Stomach (tissue), 9 donors: Measurements from ENCODE around the gene EVC. TPM values are rescaled to one million over a fixed set of nuclear protein-coding genes. Genes with fewer than 3 reads are reported as not detected.

Source experiments
- DNase-seq, 2 donors: peaks; one replicate each; pipeline versions ENCODE4 v3.0.0 to v3.0.0-alpha.2; 2013 to 2019
- H3K27ac ChIP-seq, 5 donors: fragments of 200-600 bp in 4 of 5; sonication (generic) in 4 of 5; one replicate each; pipeline ENCODE4 v1.5.1; 2013 to 2019; ENCODE audit warnings: mild to moderate bottlenecking in 1 of 5, moderate library complexity in 1 of 5
- H3K27me3 ChIP-seq, 3 donors: fragments of 200-600 bp; sonication (generic); one replicate each; pipeline ENCODE4 v1.5.1; 2017 to 2019; ENCODE audit warnings: mixed run types in 1 of 3
- H3K36me3 ChIP-seq, 4 donors: fragments of 200-600 bp; sonication (generic); 1 replicate in 3 of 4; 2 replicates in 1 of 4; pipeline ENCODE4 v1.5.1; 2016 to 2019
- H3K4me1 ChIP-seq, 4 donors: fragments of 200-600 bp; sonication (generic); one replicate each; pipeline ENCODE4 v1.5.1; 2016 to 2019
- H3K4me3 ChIP-seq, 4 donors: fragments of 200-600 bp; sonication (generic) in 3 of 4; one replicate each; pipeline ENCODE4 v1.5.1; 2016 to 2019; ENCODE audit warnings: mild to moderate bottlenecking in 1 of 4
- H3K9me3 ChIP-seq, 4 donors: fragments of 200-600 bp; sonication (generic); one replicate each; pipeline ENCODE4 v1.5.1; 2016 to 2019
- EP300 ChIP-seq: sonication (generic); formaldehyde crosslinking; IDR thresholded peaks from one replicate; pipeline ENCODE4 v1.6.1; 2017; ENCODE audit warnings: antibody characterized with exemption
- POLR2A ChIP-seq, 4 donors: fragments of 450-650 bp; IDR thresholded peaks; one replicate each; pipeline ENCODE4 v1.6.1; 2016; ENCODE audit warnings: antibody characterized with exemption in 4 of 4, control low read depth in 2 of 4, mild to moderate bottlenecking in 1 of 4, moderate library complexity in 1 of 4
- POLR2AphosphoS5 ChIP-seq, 3 donors: sonication (generic); formaldehyde crosslinking; IDR thresholded peaks; one replicate each; pipeline ENCODE4 v1.6.1; 2016; ENCODE audit warnings: antibody characterized with exemption in 3 of 3
- WGBS, 5 donors: extraction: QIAGEN DNeasy Blood & Tissue Kit in 3 of 5; methylation state at CpG; one replicate each; pipeline versions ENCODE4 v1.1.5 to v1.1.7; 2013 to 2018; 5-methylcytosine and 5-hydroxymethylcytosine counted together
- intact Hi-C: fragments of 100-400 bp; cut with DNase I; formaldehyde crosslinking; loops from one replicate; pipeline ENCODE4 v1.15.1; 2023; ENCODE audit warnings: low total_unique reads
- polyA plus RNA-seq, 3 donors: library from polyadenylated mRNA; stranded (reverse); fragments of 200-250 nt; gene quantifications; one replicate each; pipeline ENCODE4 v1.2.3, GENCODE V29; 2013
- total RNA-seq, 5 donors: library from RNA; depleted of rRNA; stranded (reverse); fragments of >200 nt; gene quantifications; one replicate each; pipeline versions ENCODE4 v1.1.0 to v1.2.3, GENCODE V29; 2014 to 2016
- TF ChIP-seq, protein P1 (sequence below), 7 experiments: fragments of 450-650 bp in 4 of 7; fragments of 200-600 bp in 3 of 7; sonication (generic) in 3 of 7; IDR thresholded peaks; one replicate each; pipeline ENCODE4 v1.5.1; 2016 to 2019; ENCODE audit warnings: antibody characterized with exemption in 7 of 7, control low read depth in 2 of 7, mild to moderate bottlenecking in 1 of 7
- donor health status: healthy with polysubstance abuse.
- donor health status: Bipolar disorder and iron deficiency.
- donor health status: healthy.

The EVC gene
- total and polyA plus RNA-seq, 8 donors, result 1.5 to 346 (median 12.5) TPM

DNA sequence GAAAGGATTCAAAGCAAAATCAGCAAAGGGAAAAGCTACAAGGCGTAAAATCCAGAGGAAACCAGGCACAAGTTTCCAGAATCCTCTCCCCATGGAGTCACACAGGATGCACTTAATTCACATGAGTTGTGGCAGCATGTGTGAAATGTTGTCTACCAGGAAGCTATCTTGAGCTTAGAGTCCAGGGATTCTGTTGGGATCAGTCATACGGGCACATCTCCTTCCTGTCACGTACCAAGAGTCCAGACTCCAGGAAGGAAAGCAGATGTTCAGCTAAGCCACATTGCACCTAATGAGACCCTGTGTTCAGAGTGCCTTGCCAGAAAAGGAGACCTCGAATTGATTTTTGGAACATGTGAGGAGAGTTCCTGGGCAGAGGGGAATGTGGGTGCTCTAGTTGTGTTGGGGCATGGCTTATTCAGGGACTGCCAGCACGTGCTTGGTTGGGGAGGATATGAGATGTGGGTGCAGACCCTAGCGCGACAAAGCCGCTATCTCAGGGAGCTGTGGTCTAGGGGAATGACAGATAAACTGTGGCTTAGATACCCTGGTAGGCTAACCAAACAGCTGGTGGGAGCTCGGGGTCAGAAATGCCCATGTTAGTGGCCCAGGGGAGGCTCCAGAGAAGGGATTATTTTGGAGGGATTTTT is 70.0 kb downstream of the EVC start:
- intact Hi-C loops, result no loop called here
- Histone ChIP-seq H3K36me3 (peaks cover 0 to 46% (median 28%) of the 10 kb centered on the region in 4 donors), H3K27ac (no peak overlapping the region), H3K27me3 (no peaks in the 10 kb centered on the region), H3K4me1 (peaks cover 0 to 5% (median under 1%) of the 10 kb centered on the region in 4 donors), H3K9me3 (peaks cover 0 to 18% (median 13%) of the 10 kb centered on the region in 4 donors), H3K4me3 (no peak overlapping the region)
- no peak for DNase-seq
- 87 to 91% (median 89%) methylated on average over 9 of the region's 9 CpGs for WGBS, 5 donors
- TF ChIP-seq, protein P1, sequence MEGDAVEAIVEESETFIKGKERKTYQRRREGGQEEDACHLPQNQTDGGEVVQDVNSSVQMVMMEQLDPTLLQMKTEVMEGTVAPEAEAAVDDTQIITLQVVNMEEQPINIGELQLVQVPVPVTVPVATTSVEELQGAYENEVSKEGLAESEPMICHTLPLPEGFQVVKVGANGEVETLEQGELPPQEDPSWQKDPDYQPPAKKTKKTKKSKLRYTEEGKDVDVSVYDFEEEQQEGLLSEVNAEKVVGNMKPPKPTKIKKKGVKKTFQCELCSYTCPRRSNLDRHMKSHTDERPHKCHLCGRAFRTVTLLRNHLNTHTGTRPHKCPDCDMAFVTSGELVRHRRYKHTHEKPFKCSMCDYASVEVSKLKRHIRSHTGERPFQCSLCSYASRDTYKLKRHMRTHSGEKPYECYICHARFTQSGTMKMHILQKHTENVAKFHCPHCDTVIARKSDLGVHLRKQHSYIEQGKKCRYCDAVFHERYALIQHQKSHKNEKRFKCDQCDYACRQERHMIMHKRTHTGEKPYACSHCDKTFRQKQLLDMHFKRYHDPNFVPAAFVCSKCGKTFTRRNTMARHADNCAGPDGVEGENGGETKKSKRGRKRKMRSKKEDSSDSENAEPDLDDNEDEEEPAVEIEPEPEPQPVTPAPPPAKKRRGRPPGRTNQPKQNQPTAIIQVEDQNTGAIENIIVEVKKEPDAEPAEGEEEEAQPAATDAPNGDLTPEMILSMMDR (IDR thresholded peaks at IDR 0.05), result no peak

DNA sequence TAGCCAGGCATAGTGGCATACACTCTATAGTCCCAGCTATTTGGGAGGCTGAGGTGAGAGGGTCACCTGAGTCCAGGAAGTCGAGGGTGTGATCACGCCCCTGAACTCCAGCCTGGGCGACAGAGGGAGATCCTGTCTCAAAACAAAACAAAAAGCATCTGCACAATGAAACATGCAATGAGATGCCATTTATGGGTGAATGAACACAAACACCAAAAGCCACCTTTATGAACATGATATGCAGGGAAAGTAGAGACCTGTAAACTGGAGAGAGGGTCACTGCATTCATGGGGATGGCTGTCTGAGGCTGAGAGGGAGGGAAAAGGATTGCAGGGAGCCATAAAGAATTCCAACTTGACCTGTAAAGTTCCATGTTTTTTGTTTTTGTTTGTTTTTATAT is 70.7 kb downstream of the EVC start:
- Histone ChIP-seq H3K4me1 (peaks cover 0 to 8% (median 4%) of the 10 kb centered on the region in 4 donors), H3K36me3 (peaks cover 0 to 39% (median 24%) of the 10 kb centered on the region in 4 donors), H3K9me3 (peaks cover 0 to 10% (median 6%) of the 10 kb centered on the region in 4 donors), H3K27ac (no peak overlapping the region), H3K4me3 (no peak overlapping the region), H3K27me3 (no peaks in the 10 kb centered on the region)
- WGBS, 5 donors, result 75 to 91% (median 89%) methylated on average over 3 of the region's 3 CpGs
- no peak for DNase-seq
- TF ChIP-seq POLR2AphosphoS5 (IDR thresholded peaks at IDR 0.05) (no peak), EP300 (no peak), POLR2A (IDR thresholded peaks at IDR 0.05) (no peak)
- TF ChIP-seq, protein P1 (IDR thresholded peaks at IDR 0.05), result no peak
- intact Hi-C loops, result no loop called here

DNA sequence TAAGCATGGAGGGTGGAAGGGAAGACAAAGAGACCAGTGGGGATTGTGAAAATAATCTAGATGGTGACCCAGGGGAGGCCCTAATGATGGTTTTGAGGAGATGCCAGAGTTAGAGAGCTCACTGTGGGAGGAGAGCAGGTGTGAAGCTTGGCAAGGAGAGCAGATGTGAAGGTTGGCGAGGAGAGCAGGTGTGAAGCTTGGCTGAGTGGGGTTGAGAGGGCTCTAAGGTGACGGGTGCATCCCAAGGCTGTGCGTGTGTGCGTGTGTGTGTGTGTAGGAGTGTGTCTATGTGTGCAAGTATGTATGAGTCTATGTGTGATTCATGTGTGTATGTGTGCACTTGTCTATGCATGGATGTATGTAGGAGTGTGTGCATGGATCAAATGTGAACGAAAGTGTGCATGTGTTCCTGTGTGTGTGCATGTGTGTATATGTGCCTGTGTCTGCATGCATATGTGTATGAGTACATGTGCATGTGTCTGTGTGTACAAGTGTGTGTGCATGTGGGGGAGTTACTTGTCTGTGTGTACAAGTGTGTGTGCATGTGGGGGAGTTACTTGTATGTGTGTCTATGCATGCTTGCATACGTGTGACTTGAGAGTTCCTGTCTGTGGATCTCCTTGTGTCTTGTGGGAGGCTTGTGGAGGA is 72.0 kb downstream of the EVC start:
- intact Hi-C loops, result no loop called here
- peaks cover 0 to 43% (median 32%) of the 10 kb centered on the region in 4 donors for H3K36me3 ChIP-seq
- TF ChIP-seq EP300 (no peak), POLR2A (IDR thresholded peaks at IDR 0.05) (no peak), POLR2AphosphoS5 (IDR thresholded peaks at IDR 0.05) (no peak)
- TF ChIP-seq, protein P1 (IDR thresholded peaks at IDR 0.05), result no peak
- 91 to 96% (median 94%) methylated on average over 6 of the region's 6 CpGs for WGBS, 5 donors
- peaks cover 0 to 8% (median 4%) of the 10 kb centered on the region in 4 donors for H3K4me1 ChIP-seq
- no peak overlapping the region for H3K27ac ChIP-seq
- H3K27me3 ChIP-seq, result no peaks in the 10 kb centered on the region
- no peak for DNase-seq
- no peaks in the 10 kb centered on the region for H3K9me3 ChIP-seq
- H3K4me3 ChIP-seq, result no peak overlapping the region

DNA sequence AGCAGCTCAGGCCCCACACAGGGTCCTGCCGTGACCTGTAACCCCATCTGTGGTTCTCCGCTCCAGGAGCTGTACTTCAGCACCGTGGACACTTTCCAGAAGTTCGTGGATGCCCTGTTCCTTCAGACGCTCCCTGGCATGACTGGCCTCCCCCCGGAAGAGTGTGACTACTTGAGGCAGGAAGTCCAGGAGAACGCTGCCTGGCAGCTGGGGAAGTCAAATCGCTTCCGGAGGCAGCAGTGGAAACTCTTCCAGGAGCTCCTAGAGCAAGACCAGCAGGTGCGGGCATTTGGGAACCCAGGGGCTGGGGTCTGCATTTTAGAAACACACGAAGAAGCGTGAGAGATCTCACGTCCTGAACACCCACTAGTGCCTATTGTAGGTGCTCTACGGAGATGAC is 72.5 kb downstream of the EVC start:
- intact Hi-C loops, result no loop called here
- Histone ChIP-seq H3K27me3 (no peaks in the 10 kb centered on the region), H3K36me3 (peaks cover 0 to 49% (median 38%) of the 10 kb centered on the region in 4 donors), H3K9me3 (no peaks in the 10 kb centered on the region), H3K27ac (no peak overlapping the region), H3K4me1 (peaks cover 0 to 8% (median 4%) of the 10 kb centered on the region in 4 donors), H3K4me3 (no peak overlapping the region)
- TF ChIP-seq, protein P1 (IDR thresholded peaks at IDR 0.05), result no peak
- TF ChIP-seq EP300 (no peak), POLR2A (IDR thresholded peaks at IDR 0.05) (no peak), POLR2AphosphoS5 (IDR thresholded peaks at IDR 0.05) (no peak)
- no peak for DNase-seq
- 81 to 86% (median 82%) methylated on average over 11 to 14 of the region's 14 CpGs for WGBS, 5 donors
